ENCODE measurements around the gene CACNA1E.

Gene CACNA1E

GRCh38 chr1:181643631-181644030 lies 160.3 kb downstream of the CACNA1E start:
- DNase-seq: no peak

GRCh38 chr1:181645171-181645570 lies 161.9 kb downstream of the CACNA1E start:
- DNase-seq: no peak

GRCh38 chr1:181646710-181647109 lies 163.4 kb downstream of the CACNA1E start:
- no peak for DNase-seq

GRCh38 chr1:181647314-181648035 lies 164.2 kb downstream of the CACNA1E start:
- DNase-seq: no peak

GRCh38 chr1:181651276-181651675 lies 168.0 kb downstream of the CACNA1E start:
- DNase-seq: no peak

- no peak for DNase-seq
Observed at GRCh38 chr1:181655756-181656155, 172.4 kb downstream of the CACNA1E start.

- DNase-seq: no peak
Observed at GRCh38 chr1:181656491-181656890, 173.2 kb downstream of the CACNA1E start.

- no peak for DNase-seq
Observed at GRCh38 chr1:181658581-181658980, 175.3 kb downstream of the CACNA1E start.

GRCh38 chr1:181659321-181659957 lies 176.1 kb downstream of the CACNA1E start:
- DNase-seq: no peak

- no peak for DNase-seq
Observed at GRCh38 chr1:181660621-181661020, 177.3 kb downstream of the CACNA1E start.

- DNase-seq: no peak
Observed at GRCh38 chr1:181661569-181661968, 178.3 kb downstream of the CACNA1E start.

GRCh38 chr1:181662606-181663005 lies 179.3 kb downstream of the CACNA1E start:
- DNase-seq: no peak

GRCh38 chr1:181664543-181664942 lies 181.2 kb downstream of the CACNA1E start:
- DNase-seq: no peak

- DNase-seq: no peak
Observed at GRCh38 chr1:181669246-181669645, 185.9 kb downstream of the CACNA1E start.

- DNase-seq: no peak
Observed at GRCh38 chr1:181674617-181675016, 191.3 kb downstream of the CACNA1E start.

GRCh38 chr1:181675091-181675917 lies 192.0 kb downstream of the CACNA1E start:
- no peak for DNase-seq

GRCh38 chr1:181675918-181676190 lies 192.5 kb downstream of the CACNA1E start:
- no peak for DNase-seq

- peak; percentile 20 for DNase-seq
Observed at GRCh38 chr1:181676269-181676668, 193.0 kb downstream of the CACNA1E start.

- no peak for DNase-seq
Observed at GRCh38 chr1:181680332-181680731, 197.0 kb downstream of the CACNA1E start.

- DNase-seq: no peak
Observed at GRCh38 chr1:181680871-181681270, 197.6 kb downstream of the CACNA1E start.

GRCh38 chr1:181685211-181685610 lies 201.9 kb downstream of the CACNA1E start:
- DNase-seq: no peak

GRCh38 chr1:181701891-181702290 lies 218.6 kb downstream of the CACNA1E start:
- no peak for DNase-seq

GRCh38 chr1:181704546-181704945 lies 221.2 kb downstream of the CACNA1E start:
- DNase-seq: no peak

GRCh38 chr1:181711820-181712219 lies 228.5 kb downstream of the CACNA1E start:
- no peak for DNase-seq

Data from right hindlimb (tissue), 1 donor.